ENCODE results near the gene INSL3. TPM values are rescaled to one million over a fixed set of nuclear protein-coding genes. Genes with fewer than 3 reads are reported as not detected.
A peak's percentile ranks its signal among the peaks of the same experiment; 100 is the strongest.

INSL3 gene
- total and polyA plus RNA-seq, 2 of the 13 experiments (the other 11 are each of a cell fraction or from before 2014, with no cell fraction given), result 0.30 TPM; not detected in 1

- TF ChIP-seq ZNF639 (CRISPR knock-in tag; conservative IDR thresholded peaks at IDR 0.05) (no peak), NCOA5 (CRISPR knock-in tag; IDR thresholded peaks at IDR 0.05) (no peak), EP300 (IDR thresholded peaks at IDR 0.05; ENCODE audit: low read depth in 2 of 2, low read length in 2 of 2) (0 out of 4 replicates have a peak, but pooled peaks of 1 of the 2 experiments have one; percentile 48), EP300 (CRISPR knock-in tag; IDR thresholded peaks at IDR 0.05; ENCODE audit: borderline replicate concordance) (peak; percentile 65; the same call in 1 of the 2 replicates), THAP11 (CRISPR knock-in tag; IDR thresholded peaks at IDR 0.05) (peak; percentile 72; the same call in 1 of the 2 replicates), ETS1 (CRISPR knock-in tag; IDR thresholded peaks at IDR 0.05) (no peak), HNRNPL (IDR thresholded peaks at IDR 0.05; ENCODE audit: low read depth, low read length) (peak; percentile 77), ZNF317 (CRISPR knock-in tag; IDR thresholded peaks at IDR 0.05) (no peak), ZNF83 (CRISPR knock-in tag; IDR thresholded peaks at IDR 0.05; ENCODE audit: borderline replicate concordance) (no peak), ONECUT2 (CRISPR knock-in tag; IDR thresholded peaks at IDR 0.05) (no peak), DZIP1 (CRISPR knock-in tag; IDR thresholded peaks at IDR 0.05) (no peak), NR0B2 (CRISPR knock-in tag; IDR thresholded peaks at IDR 0.05) (no peak), PBX3 (CRISPR knock-in tag; IDR thresholded peaks at IDR 0.05; ENCODE audit: borderline replicate concordance) (no peak), MIXL1 (CRISPR knock-in tag; IDR thresholded peaks at IDR 0.05) (no peak), ZNF619 (CRISPR knock-in tag; IDR thresholded peaks at IDR 0.05) (no peak), CBX5 (CRISPR knock-in tag; IDR thresholded peaks at IDR 0.05; ENCODE audit: borderline replicate concordance) (no peak), ZNF761 (CRISPR knock-in tag; conservative IDR thresholded peaks at IDR 0.05) (no peak; the same call in 1 of the 2 replicates), ZNF607 (CRISPR knock-in tag; IDR thresholded peaks at IDR 0.05; ENCODE audit: borderline replicate concordance) (peak; percentile 67; the same call in 1 of the 2 replicates), MEF2D (CRISPR knock-in tag; IDR thresholded peaks at IDR 0.05) (no peak), JUN (CRISPR knock-in tag; IDR thresholded peaks at IDR 0.05) (no peak), ATF7-NPFF (CRISPR knock-in tag; IDR thresholded peaks at IDR 0.05; ENCODE audit: low read depth) (no peak)
Measured at GRCh38 chr19:17847538-17848366, 26.4 kb upstream of the INSL3 start, which contains the start of gene JAK3 (continued).
